ENCODE data around the gene LRCH1.
A peak's percentile ranks its signal among the peaks of the same experiment; 100 is the strongest.

Gene LRCH1

DNA sequence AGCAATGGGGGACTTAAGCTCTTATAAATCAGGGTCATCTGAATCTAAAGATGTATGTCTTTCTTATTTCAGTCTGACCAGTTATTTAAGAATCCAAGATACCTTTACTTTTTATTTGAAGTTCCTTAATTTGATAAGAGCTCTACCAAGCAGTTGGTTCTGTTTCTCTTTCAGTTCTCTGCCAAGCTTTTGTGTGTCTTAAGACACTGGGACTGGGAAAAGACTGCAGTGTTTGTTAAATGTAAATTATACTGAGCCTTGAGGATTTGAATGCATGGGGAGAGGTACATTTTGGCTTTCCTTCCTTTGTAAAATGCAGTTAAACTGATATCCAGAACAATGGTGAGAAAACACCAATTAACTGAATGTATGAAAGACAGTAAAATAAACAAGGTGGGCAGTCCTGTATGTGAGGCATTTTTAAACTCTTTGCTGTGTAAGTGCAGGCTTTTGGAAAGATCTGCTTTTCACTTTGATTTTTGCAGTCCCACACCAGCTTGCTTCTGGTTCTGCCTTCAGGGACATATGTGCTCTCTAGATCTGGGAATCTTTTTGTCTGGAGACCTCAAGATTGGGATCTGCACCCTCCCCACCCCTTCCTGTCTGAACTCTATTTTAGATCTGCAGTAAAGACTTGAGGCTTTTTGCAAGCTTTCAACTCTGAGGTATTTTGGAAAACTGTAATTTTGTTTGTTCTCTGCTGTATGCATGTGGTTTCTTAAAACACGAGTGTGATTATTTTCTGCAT lies 77.6 kb downstream of the LRCH1 start:
- no peak overlapping the region for H2AFZ ChIP-seq (ENCODE audit: low read depth, low read length)
- H3K4me2 ChIP-seq (ENCODE audit: insufficient read depth, low read length): no peak overlapping the region
- no peak overlapping the region for H3K9ac ChIP-seq (ENCODE audit: low read depth, low read length)
- ATAC-seq (ENCODE audit: insufficient read depth, low read depth): peak; percentile 64
- H3K27me3 ChIP-seq (ENCODE audit: insufficient read depth, low read length, poor library complexity): no peaks in the 10 kb centered on the region
- no peaks in the 10 kb centered on the region for H3K9me3 ChIP-seq (ENCODE audit: insufficient read depth, low read length, severe bottlenecking)
- no peaks in the 10 kb centered on the region for H3K36me3 ChIP-seq (ENCODE audit: insufficient read depth, low read length)
- no peak overlapping the region for H3K27ac ChIP-seq (ENCODE audit: low read length)
- peaks cover 20% of the 10 kb centered on the region for H3K4me1 ChIP-seq (ENCODE audit: insufficient read depth, low read length)
- TF ChIP-seq, protein P1, sequence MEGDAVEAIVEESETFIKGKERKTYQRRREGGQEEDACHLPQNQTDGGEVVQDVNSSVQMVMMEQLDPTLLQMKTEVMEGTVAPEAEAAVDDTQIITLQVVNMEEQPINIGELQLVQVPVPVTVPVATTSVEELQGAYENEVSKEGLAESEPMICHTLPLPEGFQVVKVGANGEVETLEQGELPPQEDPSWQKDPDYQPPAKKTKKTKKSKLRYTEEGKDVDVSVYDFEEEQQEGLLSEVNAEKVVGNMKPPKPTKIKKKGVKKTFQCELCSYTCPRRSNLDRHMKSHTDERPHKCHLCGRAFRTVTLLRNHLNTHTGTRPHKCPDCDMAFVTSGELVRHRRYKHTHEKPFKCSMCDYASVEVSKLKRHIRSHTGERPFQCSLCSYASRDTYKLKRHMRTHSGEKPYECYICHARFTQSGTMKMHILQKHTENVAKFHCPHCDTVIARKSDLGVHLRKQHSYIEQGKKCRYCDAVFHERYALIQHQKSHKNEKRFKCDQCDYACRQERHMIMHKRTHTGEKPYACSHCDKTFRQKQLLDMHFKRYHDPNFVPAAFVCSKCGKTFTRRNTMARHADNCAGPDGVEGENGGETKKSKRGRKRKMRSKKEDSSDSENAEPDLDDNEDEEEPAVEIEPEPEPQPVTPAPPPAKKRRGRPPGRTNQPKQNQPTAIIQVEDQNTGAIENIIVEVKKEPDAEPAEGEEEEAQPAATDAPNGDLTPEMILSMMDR (IDR thresholded peaks at IDR 0.05; ENCODE audit: borderline replicate concordance, extremely low read depth, low read length, poor library complexity, severe bottlenecking): no peak
- peaks cover 94% of the 10 kb centered on the region for H3K79me2 ChIP-seq (ENCODE audit: insufficient read depth, low read length)
- peaks cover 75% of the 10 kb centered on the region for H4K20me1 ChIP-seq (ENCODE audit: insufficient read depth, low read length)
- no peak overlapping the region for H3K4me3 ChIP-seq (ENCODE audit: low read depth in 1 of 2, low read length in 2 of 2)
- no peak for DNase-seq

DNA sequence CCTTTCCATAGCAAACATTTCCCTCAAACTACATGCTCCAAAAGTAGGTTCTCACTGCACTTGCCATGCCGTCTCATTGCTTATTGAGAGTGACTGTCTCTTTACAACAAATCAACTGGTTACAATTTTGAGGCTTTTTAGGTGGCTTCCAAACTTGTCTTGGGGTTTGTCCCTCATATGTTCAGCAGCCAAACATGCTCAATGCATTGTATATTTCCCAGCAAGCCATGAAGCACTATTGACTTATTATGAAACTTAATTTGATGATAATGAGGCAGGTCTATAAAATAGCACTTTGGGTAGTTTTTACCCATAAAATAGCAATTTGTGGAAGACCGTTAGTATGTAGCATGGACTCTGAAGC lies 78.2 kb downstream of the LRCH1 start:
- Histone ChIP-seq H3K79me2 (ENCODE audit: insufficient read depth, low read length) (peaks cover 93% of the 10 kb centered on the region), H3K27ac (ENCODE audit: low read length) (no peak overlapping the region), H3K27me3 (ENCODE audit: insufficient read depth, low read length, poor library complexity) (no peaks in the 10 kb centered on the region), H3K36me3 (ENCODE audit: insufficient read depth, low read length) (no peaks in the 10 kb centered on the region), H3K4me2 (ENCODE audit: insufficient read depth, low read length) (no peak overlapping the region), H4K20me1 (ENCODE audit: insufficient read depth, low read length) (peaks cover 74% of the 10 kb centered on the region), H3K4me1 (ENCODE audit: insufficient read depth, low read length) (peaks cover 20% of the 10 kb centered on the region), H2AFZ (ENCODE audit: low read depth, low read length) (no peak overlapping the region), H3K9ac (ENCODE audit: low read depth, low read length) (no peak overlapping the region), H3K4me3 (ENCODE audit: low read depth in 1 of 2, low read length in 2 of 2) (no peak overlapping the region), H3K9me3 (ENCODE audit: insufficient read depth, low read length, severe bottlenecking) (no peaks in the 10 kb centered on the region)
- DNase-seq (no peak), ATAC-seq (ENCODE audit: insufficient read depth, low read depth) (no peak)
- TF ChIP-seq EZH2 (IDR thresholded peaks at IDR 0.05; ENCODE audit: borderline replicate concordance, low read depth, low read length, severe bottlenecking): no peak
- TF ChIP-seq, protein P1 (IDR thresholded peaks at IDR 0.05; ENCODE audit: borderline replicate concordance, extremely low read depth, low read length, poor library complexity, severe bottlenecking): no peak

DNA sequence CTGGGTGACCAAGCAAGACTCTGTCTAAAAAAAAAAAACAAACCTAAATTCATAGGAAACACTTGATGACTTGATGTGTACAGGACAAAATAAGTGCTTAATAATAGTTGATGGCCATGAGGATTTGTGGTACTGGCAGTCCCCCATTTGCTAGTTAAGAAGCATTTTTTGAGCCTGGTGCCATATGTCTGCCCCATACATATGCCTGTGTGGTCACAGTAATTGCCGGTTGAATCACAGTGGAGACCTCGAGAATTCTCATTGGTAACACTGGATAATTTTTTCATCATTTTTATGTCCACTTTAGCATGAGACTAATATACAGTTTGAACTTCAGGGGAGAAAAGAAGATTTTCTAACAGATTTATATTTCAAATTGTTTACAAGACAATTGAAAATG lies 79.2 kb downstream of the LRCH1 start:
- H3K4me3 ChIP-seq (ENCODE audit: low read depth in 1 of 2, low read length in 2 of 2): no peak overlapping the region
- peaks cover 20% of the 10 kb centered on the region for H3K4me1 ChIP-seq (ENCODE audit: insufficient read depth, low read length)
- no peak overlapping the region for H3K4me2 ChIP-seq (ENCODE audit: insufficient read depth, low read length)
- no peak for TF ChIP-seq EZH2 (IDR thresholded peaks at IDR 0.05; ENCODE audit: borderline replicate concordance, low read depth, low read length, severe bottlenecking)
- TF ChIP-seq, protein P1 (IDR thresholded peaks at IDR 0.05; ENCODE audit: borderline replicate concordance, extremely low read depth, low read length, poor library complexity, severe bottlenecking): no peak
- ATAC-seq (ENCODE audit: insufficient read depth, low read depth): no peak
- no peak overlapping the region for H2AFZ ChIP-seq (ENCODE audit: low read depth, low read length)
- DNase-seq: no peak
- peaks cover 76% of the 10 kb centered on the region for H4K20me1 ChIP-seq (ENCODE audit: insufficient read depth, low read length)
- H3K36me3 ChIP-seq (ENCODE audit: insufficient read depth, low read length): no peaks in the 10 kb centered on the region
- H3K9ac ChIP-seq (ENCODE audit: low read depth, low read length): no peak overlapping the region
- peaks cover 95% of the 10 kb centered on the region for H3K79me2 ChIP-seq (ENCODE audit: insufficient read depth, low read length)
- H3K9me3 ChIP-seq (ENCODE audit: insufficient read depth, low read length, severe bottlenecking): no peaks in the 10 kb centered on the region
- H3K27me3 ChIP-seq (ENCODE audit: insufficient read depth, low read length, poor library complexity): no peaks in the 10 kb centered on the region
- H3K27ac ChIP-seq (ENCODE audit: low read length): no peak overlapping the region
